Mesendoderm (in vitro differentiated cells): ENCODE data around the gene FTCDNL1.

ENCODE experiments used
- DNase-seq: peaks from one replicate; pipeline ENCODE4 v3.0.0; 2013
- H2AK5ac ChIP-seq: 2 replicates; pipeline ENCODE4 v1.6.1; 2013; ENCODE audit warnings: low read length, inconsistent platforms
- H2BK120ac ChIP-seq: 2 replicates; pipeline ENCODE4 v1.6.1; 2013; ENCODE audit warnings: low read depth, mild to moderate bottlenecking, low read length, moderate library complexity, mixed read lengths
- H2BK15ac ChIP-seq: replicated peaks from 2 replicates; pipeline ENCODE4 v1.6.1; 2013; ENCODE audit warnings: low read depth, mild to moderate bottlenecking, moderate library complexity
- H2BK5ac ChIP-seq: 2 replicates; pipeline ENCODE4 v1.6.1; 2013; ENCODE audit warnings: low read length, inconsistent platforms
- H3K18ac ChIP-seq: 2 replicates; pipeline ENCODE4 v1.6.1; 2013; ENCODE audit warnings: mild to moderate bottlenecking, low read length, mixed read lengths
- H3K23ac ChIP-seq: one replicate; pipeline ENCODE4 v1.6.1; 2013; ENCODE audit warnings: low read length
- H3K27ac ChIP-seq: 2 replicates; pipeline ENCODE4 v1.5.1; 2013; ENCODE audit warnings: low read depth, mild to moderate bottlenecking, inconsistent platforms, low read length, moderate library complexity
- H3K27me3 ChIP-seq: 2 replicates; pipeline ENCODE4 v1.6.1; 2013; ENCODE audit warnings: low read length, control low read depth, mild to moderate bottlenecking, inconsistent platforms; ENCODE audit not compliant: insufficient read depth, poor library complexity
- H3K36me3 ChIP-seq: 2 replicates; pipeline ENCODE4 v1.6.1; 2013; ENCODE audit warnings: low read length, inconsistent platforms; ENCODE audit not compliant: control insufficient read depth, insufficient read depth
- H3K4ac ChIP-seq: one replicate; pipeline ENCODE4 v1.6.1; 2013; ENCODE audit warnings: low read depth, mild to moderate bottlenecking, low read length, moderate library complexity
- H3K4me1 ChIP-seq: 2 replicates; pipeline ENCODE4 v1.6.1; 2013; ENCODE audit warnings: low read depth, low read length, inconsistent platforms; ENCODE audit not compliant: control insufficient read depth
- H3K4me2 ChIP-seq: 2 replicates; pipeline ENCODE4 v1.6.1; 2013; ENCODE audit warnings: low read length
- H3K4me3 ChIP-seq: 2 replicates; pipeline ENCODE4 v1.5.1; 2013; ENCODE audit warnings: mild to moderate bottlenecking, low read length
- H3K56ac ChIP-seq: one replicate; pipeline ENCODE4 v1.6.1; 2013; ENCODE audit warnings: low read length
- H3K79me1 ChIP-seq: 2 replicates; pipeline ENCODE4 v1.6.1; 2013; ENCODE audit warnings: low read length, inconsistent platforms
- H3K79me2 ChIP-seq: 2 replicates; pipeline ENCODE4 v1.6.1; 2013; ENCODE audit warnings: mild to moderate bottlenecking, low read length; ENCODE audit not compliant: control insufficient read depth, insufficient read depth
- H3K9ac ChIP-seq: 2 replicates; pipeline ENCODE4 v1.6.1; 2013; ENCODE audit warnings: low read length, inconsistent platforms
- H4K5ac ChIP-seq: one replicate; pipeline ENCODE4 v1.6.1; 2013; ENCODE audit warnings: low read length
- H4K8ac ChIP-seq: one replicate; pipeline ENCODE4 v1.6.1; 2013; ENCODE audit warnings: low read depth, mild to moderate bottlenecking, control low read depth, low read length, moderate library complexity
- whole genome bisulfite sequencing: extraction: QIAGEN DNeasy Blood & Tissue Kit; methylation state at CpG from one replicate; pipeline ENCODE4 v1.1.7; 2013; ENCODE audit warnings: low lambda C conversion rate, missing lambda C conversion rate; ENCODE audit not compliant: insufficient coverage; ENCODE audit errors: extremely low coverage; 5-methylcytosine and 5-hydroxymethylcytosine counted together

The FTCDNL1 gene

DNA sequence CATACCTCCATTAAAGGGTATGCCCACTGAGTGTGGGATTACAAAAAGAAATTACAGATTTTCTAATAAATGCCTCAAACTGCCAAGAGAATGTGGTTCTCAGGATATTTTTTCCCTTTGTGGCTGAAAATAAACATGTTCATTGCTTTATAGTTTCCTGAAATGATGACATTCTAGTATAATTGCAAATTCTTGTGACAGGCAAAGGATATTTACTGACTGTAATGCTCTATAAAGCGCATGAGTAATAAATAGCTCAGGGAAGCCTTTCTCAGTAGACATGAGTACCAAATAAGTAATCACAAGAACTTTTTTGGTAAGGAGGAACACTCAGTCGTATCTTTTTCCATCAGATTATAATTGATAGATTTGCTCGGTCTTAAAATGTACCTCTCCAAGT is 72.3 kb downstream of the FTCDNL1 start:
- Histone ChIP-seq H3K4ac (no peak overlapping the region), H3K79me1 (no peaks in the 10 kb centered on the region), H2BK15ac (no peak overlapping the region), H3K36me3 (no peaks in the 10 kb centered on the region), H3K23ac (no peak overlapping the region), H3K4me1 (no peaks in the 10 kb centered on the region), H3K79me2 (no peaks in the 10 kb centered on the region), H3K4me3 (no peak overlapping the region), H3K18ac (no peak overlapping the region), H4K5ac (no peak overlapping the region), H3K27me3 (no peaks in the 10 kb centered on the region), H3K4me2 (no peak overlapping the region), H3K56ac (no peak overlapping the region), H3K9ac (no peak overlapping the region), H2BK120ac (no peak overlapping the region), H2AK5ac (no peak overlapping the region), H2BK5ac (no peak overlapping the region), H4K8ac (no peak overlapping the region), H3K27ac (no peak overlapping the region)
- no CpG with 5 or more reads among the region's 3 CpGs for WGBS
- DNase-seq, result no peak

DNA sequence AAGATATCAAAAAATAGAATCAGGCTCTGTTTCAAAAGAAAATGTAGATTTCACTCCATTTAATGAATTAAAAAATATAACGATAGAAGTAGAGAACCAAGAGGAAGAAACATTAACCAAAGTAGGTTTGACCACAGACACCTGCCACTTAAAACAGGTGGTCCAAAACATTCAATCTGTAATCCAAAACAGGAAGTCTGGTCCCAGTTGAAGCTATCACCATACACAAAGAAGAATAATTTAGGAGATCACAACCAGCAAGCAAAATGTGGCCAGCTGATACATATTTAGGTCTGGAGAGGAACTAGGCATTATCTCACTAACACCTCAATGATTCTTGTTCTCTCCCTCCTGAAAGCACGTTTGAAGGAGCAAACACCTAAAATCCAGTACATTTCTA is 73.1 kb downstream of the FTCDNL1 start:
- Histone ChIP-seq H3K56ac (no peak overlapping the region), H4K5ac (no peak overlapping the region), H3K36me3 (no peaks in the 10 kb centered on the region), H2BK15ac (no peak overlapping the region), H3K27ac (no peak overlapping the region), H3K4me2 (no peak overlapping the region), H3K79me2 (no peaks in the 10 kb centered on the region), H2BK5ac (no peak overlapping the region), H3K4me3 (no peak overlapping the region), H3K79me1 (no peaks in the 10 kb centered on the region), H2AK5ac (no peak overlapping the region), H3K18ac (no peak overlapping the region), H3K4ac (no peak overlapping the region), H3K4me1 (no peaks in the 10 kb centered on the region), H2BK120ac (no peak overlapping the region), H3K27me3 (no peaks in the 10 kb centered on the region), H4K8ac (no peak overlapping the region), H3K9ac (no peak overlapping the region), H3K23ac (no peak overlapping the region)
- no peak for DNase-seq
- WGBS, result no CpG with 5 or more reads among the region's 2 CpGs

DNA sequence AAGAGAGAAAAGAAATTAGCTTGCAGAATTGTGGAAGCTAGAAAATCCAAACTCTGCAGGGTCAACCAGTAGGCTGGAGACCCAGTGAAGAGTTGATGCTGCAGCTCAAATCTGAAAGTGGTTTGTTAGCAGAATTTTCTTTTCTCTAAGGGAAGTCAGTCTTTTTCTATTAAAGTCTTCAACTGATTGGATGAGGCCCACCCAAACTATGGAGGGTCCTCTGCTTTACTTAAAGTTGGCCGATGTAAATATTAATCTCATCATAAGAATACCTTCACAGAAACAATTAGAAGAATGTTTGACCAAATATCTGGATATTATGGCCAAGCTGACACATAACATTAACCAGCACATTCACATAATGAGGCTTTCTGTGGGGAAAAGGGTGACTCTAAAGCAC is 73.7 kb downstream of the FTCDNL1 start:
- Histone ChIP-seq H3K27me3 (no peaks in the 10 kb centered on the region), H2BK5ac (no peak overlapping the region), H3K9ac (no peak overlapping the region), H2BK120ac (no peak overlapping the region), H3K79me2 (no peaks in the 10 kb centered on the region), H3K36me3 (no peaks in the 10 kb centered on the region), H3K79me1 (no peaks in the 10 kb centered on the region), H4K5ac (no peak overlapping the region), H3K4me3 (no peak overlapping the region), H3K4ac (no peak overlapping the region), H2AK5ac (no peak overlapping the region), H3K4me2 (no peak overlapping the region), H2BK15ac (no peak overlapping the region), H3K56ac (no peak overlapping the region), H3K27ac (no peak overlapping the region), H3K18ac (no peak overlapping the region), H4K8ac (no peak overlapping the region), H3K23ac (no peak overlapping the region), H3K4me1 (no peaks in the 10 kb centered on the region)
- WGBS, result no CpG with 5 or more reads among the region's 1 CpG
- no peak for DNase-seq

DNA sequence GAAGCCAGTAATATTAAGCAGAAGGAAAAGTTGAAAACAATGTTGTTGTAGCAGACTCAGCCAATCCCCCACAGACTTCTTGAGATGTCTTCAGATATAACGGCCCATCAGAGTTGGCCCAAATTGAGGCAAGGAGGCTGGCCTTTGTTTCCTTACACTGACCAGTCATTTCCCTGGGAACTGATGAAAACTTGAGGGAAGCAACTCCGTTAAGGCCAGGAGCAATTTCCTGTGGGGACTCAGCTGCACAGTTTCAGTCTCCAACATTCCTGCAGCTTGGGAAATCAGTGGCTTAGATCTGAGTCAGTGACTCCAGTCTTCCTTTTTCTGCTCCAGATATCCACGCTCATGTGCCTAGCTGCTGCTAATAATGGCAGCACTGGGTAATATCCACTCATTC is 75.7 kb downstream of the FTCDNL1 start:
- Histone ChIP-seq H2AK5ac (no peak overlapping the region), H3K4ac (no peak overlapping the region)
- DNase-seq, result no peak

DNA sequence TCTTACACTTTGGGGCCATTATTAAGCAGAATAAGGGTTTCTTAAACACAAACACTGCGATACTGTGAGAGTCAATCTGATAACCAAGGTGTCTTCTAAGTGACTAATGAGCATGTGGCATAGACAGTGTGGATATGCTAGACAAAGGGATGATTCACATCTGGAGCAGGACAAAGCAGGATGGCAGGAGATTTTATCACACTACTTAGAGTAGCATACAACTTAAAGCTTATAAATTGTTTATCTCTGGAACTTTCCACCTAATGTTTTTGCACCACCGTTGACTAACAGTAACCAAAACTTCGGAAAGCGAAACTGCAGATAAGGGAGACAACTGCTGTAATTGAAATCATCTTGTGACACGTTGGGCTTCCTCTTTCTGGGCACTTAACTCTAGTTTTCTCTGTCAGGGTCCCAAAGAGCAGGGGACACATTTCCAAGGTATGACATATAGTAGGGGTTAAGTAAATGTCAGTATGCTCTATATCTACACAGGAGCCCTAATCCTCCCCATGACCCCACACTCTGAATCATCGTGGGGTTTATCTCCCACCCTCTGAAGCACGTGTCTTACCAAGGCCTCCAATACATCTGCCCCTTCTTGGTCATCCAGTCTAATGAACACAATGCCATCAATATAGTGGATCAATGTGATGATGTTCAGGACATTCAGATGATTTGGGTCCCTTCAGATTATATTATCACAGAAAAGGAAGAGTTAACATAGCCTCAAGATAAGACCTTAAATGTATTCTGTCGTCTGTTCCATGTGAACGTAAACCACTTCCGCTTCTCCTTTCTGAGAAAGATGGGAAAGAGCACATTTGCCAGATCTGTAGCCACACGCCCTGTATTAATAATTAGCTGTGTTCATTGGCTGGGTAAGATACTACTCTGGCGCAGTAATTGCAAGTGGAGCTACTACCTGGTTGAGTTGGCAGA is 78.7 kb downstream of the FTCDNL1 start:
- Histone ChIP-seq H3K36me3 (no peaks in the 10 kb centered on the region), H3K18ac (no peak overlapping the region), H3K4me1 (no peaks in the 10 kb centered on the region), H3K9ac (no peak overlapping the region), H4K8ac (no peak overlapping the region), H2BK5ac (no peak overlapping the region), H3K23ac (no peak overlapping the region), H3K79me2 (no peaks in the 10 kb centered on the region), H3K4me3 (no peak overlapping the region), H3K4ac (no peak overlapping the region), H2BK15ac (no peak overlapping the region), H3K4me2 (no peak overlapping the region), H3K27ac (no peak overlapping the region), H3K56ac (no peak overlapping the region), H4K5ac (no peak overlapping the region), H2BK120ac (no peak overlapping the region), H2AK5ac (no peak overlapping the region), H3K79me1 (no peaks in the 10 kb centered on the region), H3K27me3 (no peaks in the 10 kb centered on the region)
- no CpG with 5 or more reads among the region's 12 CpGs for WGBS
- no peak for DNase-seq

More for the DNA sequence above, 75.7 kb downstream of the FTCDNL1 start:
- no peaks in the 10 kb centered on the region for H3K79me2 ChIP-seq
- H3K27me3 ChIP-seq, result no peaks in the 10 kb centered on the region
- no peak overlapping the region for H2BK5ac ChIP-seq
- H3K18ac ChIP-seq, result no peak overlapping the region
- no peak overlapping the region for H3K27ac ChIP-seq
- H3K4me3 ChIP-seq, result no peak overlapping the region
- no peaks in the 10 kb centered on the region for H3K79me1 ChIP-seq
- no peak overlapping the region for H2BK15ac ChIP-seq
- no peak overlapping the region for H3K23ac ChIP-seq
- H4K5ac ChIP-seq, result no peak overlapping the region
- no peaks in the 10 kb centered on the region for H3K36me3 ChIP-seq
- no peak overlapping the region for H4K8ac ChIP-seq
- no peak overlapping the region for H2BK120ac ChIP-seq
- H3K4me1 ChIP-seq, result no peaks in the 10 kb centered on the region
- no CpG with 5 or more reads among the region's 3 CpGs for WGBS
- no peak overlapping the region for H3K56ac ChIP-seq
- H3K9ac ChIP-seq, result no peak overlapping the region
- H3K4me2 ChIP-seq, result no peak overlapping the region

DNA sequence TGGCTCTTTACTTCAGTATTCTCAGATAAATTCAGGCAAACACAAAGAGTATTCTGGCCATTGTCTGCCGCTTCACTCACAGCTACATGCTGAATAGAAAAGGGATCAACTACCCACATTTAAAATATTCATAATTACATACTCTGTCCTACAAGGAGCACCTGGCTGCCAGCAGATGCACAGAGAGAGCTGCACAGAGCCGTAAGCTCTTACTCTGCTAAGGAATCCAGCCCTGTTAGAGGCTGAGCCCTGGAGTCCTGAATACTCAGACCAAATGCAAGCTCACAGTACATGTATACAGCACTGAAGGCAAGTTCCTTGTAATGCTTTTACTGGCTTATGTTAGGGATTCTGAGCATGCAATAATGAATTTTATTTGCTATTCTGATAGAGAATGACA is 80.3 kb downstream of the FTCDNL1 start:
- no peak overlapping the region for H3K4me3 ChIP-seq
- no peak overlapping the region for H4K5ac ChIP-seq
- no peaks in the 10 kb centered on the region for H3K4me1 ChIP-seq
- H3K4me2 ChIP-seq, result no peak overlapping the region
- DNase-seq, result no peak
- H3K56ac ChIP-seq, result no peak overlapping the region
- no peak overlapping the region for H2AK5ac ChIP-seq
- H3K79me1 ChIP-seq, result no peaks in the 10 kb centered on the region
- H2BK5ac ChIP-seq, result no peak overlapping the region
- no peaks in the 10 kb centered on the region for H3K79me2 ChIP-seq
- no peaks in the 10 kb centered on the region for H3K36me3 ChIP-seq
- no CpG with 5 or more reads among the region's 2 CpGs for WGBS
- H2BK120ac ChIP-seq, result no peak overlapping the region
- no peak overlapping the region for H3K4ac ChIP-seq
- no peak overlapping the region for H2BK15ac ChIP-seq
- H3K18ac ChIP-seq, result no peak overlapping the region
- no peak overlapping the region for H4K8ac ChIP-seq
- H3K27ac ChIP-seq, result no peak overlapping the region
- no peaks in the 10 kb centered on the region for H3K27me3 ChIP-seq
- H3K23ac ChIP-seq, result no peak overlapping the region
- no peak overlapping the region for H3K9ac ChIP-seq
